Activated CD4-positive, alpha-beta T cell treated with anti-CD3 and anti-CD28 coated beads, Interleukin-2, amount 50 U/mL, for 1 hour (primary cell): ENCODE measurements around the gene CDC5L.
"Not testable (repeated sequence)": the region's sequence is repeated elsewhere in the genome, so short reads cannot be mapped to it uniquely, and the experiment has no call there.

Experiments used
- DNase-seq: peaks from one replicate; pipeline ENCODE4 v3.0.0-alpha.2; 2020

The CDC5L gene

GRCh38 chr6:44387346-44388134 is at the start of gene CDC5L:
TSS of gene CDC5L (plus strand) at chr6:44387706. CDS start at chr6:44387824, 118 bp downstream.
- peak; percentile 84 for DNase-seq

GRCh38 chr6:44338228-44339122 is 49.0 kb upstream of the CDC5L start:
- peak; percentile 59 for DNase-seq

- DNase-seq, result no peak
These were observed 48.2 kb upstream of the CDC5L start for GRCh38 chr6:44339301-44339700.

GRCh38 chr6:44339763-44340625 is 47.5 kb upstream of the CDC5L start:
- DNase-seq, result no peak

- no peak for DNase-seq
These were observed 46.2 kb upstream of the CDC5L start for GRCh38 chr6:44341095-44341890.

- no peak for DNase-seq
These were observed 45.5 kb upstream of the CDC5L start for GRCh38 chr6:44342052-44342451.

GRCh38 chr6:44342489-44342888 is 45.0 kb upstream of the CDC5L start, which contains the start of gene SPATS1:
TSS of gene SPATS1 (plus strand) at chr6:44342650. CDS start at chr6:44343096, 446 bp downstream.
- no peak for DNase-seq

- not testable (repeated sequence) for DNase-seq
These were observed 40.7 kb upstream of the CDC5L start for GRCh38 chr6:44346818-44347217.

GRCh38 chr6:44349904-44350649 is 37.4 kb upstream of the CDC5L start:
- no peak for DNase-seq

- DNase-seq, result not testable (repeated sequence)
These were observed 36.9 kb upstream of the CDC5L start for GRCh38 chr6:44350650-44350994.

- DNase-seq, result no peak
These were observed 35.2 kb upstream of the CDC5L start for GRCh38 chr6:44352259-44352658.

GRCh38 chr6:44353336-44353735 is 34.2 kb upstream of the CDC5L start:
- no peak for DNase-seq

- DNase-seq, result no peak
These were observed 31.9 kb upstream of the CDC5L start for GRCh38 chr6:44355640-44356039.

- no peak for DNase-seq
These were observed 31.0 kb upstream of the CDC5L start for GRCh38 chr6:44356487-44356886.

- no peak for DNase-seq
These were observed 27.5 kb upstream of the CDC5L start for GRCh38 chr6:44359973-44360372.

GRCh38 chr6:44361947-44362346 is 25.6 kb upstream of the CDC5L start:
- no peak for DNase-seq

GRCh38 chr6:44363377-44363926 is 24.1 kb upstream of the CDC5L start:
- no peak for DNase-seq

GRCh38 chr6:44366781-44367180 is 20.7 kb upstream of the CDC5L start:
- no peak for DNase-seq

- DNase-seq, result no peak
These were observed 19.8 kb upstream of the CDC5L start for GRCh38 chr6:44367681-44368080.

GRCh38 chr6:44373051-44373450 is 14.5 kb upstream of the CDC5L start:
- no peak for DNase-seq

GRCh38 chr6:44373787-44374186 is 13.7 kb upstream of the CDC5L start:
- DNase-seq, result no peak
